Neural progenitor cell (in vitro differentiated cells): ENCODE measurements around the gene TRIO. TPM values are rescaled to one million over a fixed set of nuclear protein-coding genes. Genes with fewer than 3 reads are reported as not detected.

Experiments
- DNase-seq: peaks from one replicate; pipeline ENCODE4 v3.0.0-alpha.2; 2016; ENCODE audit warnings: low spot score
- H2AFZ ChIP-seq: fragments of 200-600 bp; sonication (generic); replicated peaks from 2 replicates; pipeline ENCODE4 v1.6.1; 2016; ENCODE audit warnings: antibody characterized with exemption
- H3F3A ChIP-seq: fragments of 200-600 bp; sonication (generic); 2 replicates; pipeline ENCODE4 v1.6.1; 2016; ENCODE audit warnings: antibody characterized with exemption, low read depth
- H3K27ac ChIP-seq: fragments of 200-600 bp; sonication (generic); 2 replicates; pipeline ENCODE4 v1.5.1; 2016; ENCODE audit warnings: mild to moderate bottlenecking
- H3K27me3 ChIP-seq: fragments of 200-600 bp; sonication (generic); 2 replicates; pipeline ENCODE4 v1.6.1; 2016; ENCODE audit warnings: mild to moderate bottlenecking, moderate library complexity
- H3K36me3 ChIP-seq: fragments of 200-600 bp; sonication (generic); 2 replicates; pipeline ENCODE4 v1.5.1; 2016
- H3K4me1 ChIP-seq: fragments of 200-600 bp; sonication (generic); 2 replicates; pipeline ENCODE4 v1.6.1; 2016; ENCODE audit warnings: mixed run types
- H3K4me2 ChIP-seq: fragments of 200-600 bp; sonication (generic); 2 replicates; pipeline ENCODE4 v1.6.1; 2016
- H3K4me3 ChIP-seq: fragments of 200-600 bp; sonication (generic); 2 replicates; pipeline ENCODE4 v1.5.1; 2016
- H3K79me2 ChIP-seq: fragments of 200-600 bp; sonication (generic); 2 replicates; pipeline ENCODE4 v1.6.1; 2016; ENCODE audit warnings: low read depth
- H3K9ac ChIP-seq: fragments of 200-600 bp; sonication (generic); 2 replicates; pipeline ENCODE4 v1.6.1; 2016
- H3K9me3 ChIP-seq: fragments of 200-600 bp; sonication (generic); 2 replicates; pipeline ENCODE4 v1.5.1; 2016; ENCODE audit warnings: low read depth
- H4K20me1 ChIP-seq: fragments of 200-600 bp; sonication (generic); 2 replicates; pipeline ENCODE4 v1.6.1; 2016; ENCODE audit warnings: low read depth
- H3K27ac Mint-ChIP-seq: 3 replicates; pipeline ENCODE4 v1.8.0; 2021; ENCODE audit warnings: mixed read lengths
- H3K27me3 Mint-ChIP-seq: 2 replicates; pipeline ENCODE4 v1.8.0; 2022; ENCODE audit warnings: low read depth, mild to moderate bottlenecking, inconsistent platforms, moderate library complexity, mixed read lengths; ENCODE audit not compliant: insufficient read depth
- H3K36me3 Mint-ChIP-seq: 3 replicates; pipeline ENCODE4 v1.8.0; 2021; ENCODE audit warnings: mixed read lengths
- H3K4me1 Mint-ChIP-seq: 3 replicates; pipeline ENCODE4 v1.8.0; 2021; ENCODE audit warnings: mixed read lengths
- H3K4me3 Mint-ChIP-seq: 3 replicates; pipeline ENCODE4 v1.8.0; 2021; ENCODE audit warnings: mild to moderate bottlenecking, moderate library complexity, mixed read lengths
- H3K9me3 Mint-ChIP-seq: 3 replicates; pipeline ENCODE4 v1.8.0; 2020; ENCODE audit warnings: mixed read lengths
- EZH2 ChIP-seq: fragments of 200-600 bp; sonication (generic); IDR thresholded peaks from 2 replicates; pipeline ENCODE4 v1.6.1; 2017; ENCODE audit warnings: antibody characterized with exemption, mild to moderate bottlenecking, moderate library complexity
- EZH2phosphoT487 ChIP-seq: fragments of 200-600 bp; sonication (generic); IDR thresholded peaks from 2 replicates; pipeline ENCODE4 v1.6.1; 2017; ENCODE audit warnings: antibody characterized with exemption
- total RNA-seq: library from RNA; depleted of rRNA; stranded (reverse); fragments of >200 nt; gene quantifications from 2 replicates; pipeline ENCODE4 v1.2.3, GENCODE V29; 2015; ENCODE audit warnings: low replicate concordance
- TF ChIP-seq, protein P1 (sequence below): fragments of 200-600 bp; sonication (generic); IDR thresholded peaks from 2 replicates; pipeline ENCODE4 v1.5.1; 2017; ENCODE audit warnings: antibody characterized with exemption, mild to moderate bottlenecking

TRIO gene
- total RNA-seq, 1 donor from 2014 or later = 84.7 TPM

GRCh38 chr5:14465116-14465515 is 322.0 kb downstream of the TRIO start:
- Histone ChIP-seq H2AFZ (no peak overlapping the region), H3K9ac (no peak overlapping the region), H3K9me3 (no peaks in the 10 kb centered on the region), H4K20me1 (no peaks in the 10 kb centered on the region), H3K4me2 (no peak overlapping the region), H3K27me3 (no peaks in the 10 kb centered on the region), H3K79me2 (no peaks in the 10 kb centered on the region), H3K36me3 (peaks cover 4% of the 10 kb centered on the region), H3F3A (no peaks in the 10 kb centered on the region), H3K4me3 (no peak overlapping the region), H3K4me1 (peaks cover 11% of the 10 kb centered on the region), H3K27ac (peak overlapping the region; percentile 66)
- no peaks in the 10 kb centered on the region for H3K27me3 Mint-ChIP-seq
- H3K9me3 Mint-ChIP-seq = no peaks in the 10 kb centered on the region
- no peak for DNase-seq
- peaks cover 15% of the 10 kb centered on the region for H3K36me3 Mint-ChIP-seq
- no peak overlapping the region for H3K27ac Mint-ChIP-seq
- TF ChIP-seq, protein P1, sequence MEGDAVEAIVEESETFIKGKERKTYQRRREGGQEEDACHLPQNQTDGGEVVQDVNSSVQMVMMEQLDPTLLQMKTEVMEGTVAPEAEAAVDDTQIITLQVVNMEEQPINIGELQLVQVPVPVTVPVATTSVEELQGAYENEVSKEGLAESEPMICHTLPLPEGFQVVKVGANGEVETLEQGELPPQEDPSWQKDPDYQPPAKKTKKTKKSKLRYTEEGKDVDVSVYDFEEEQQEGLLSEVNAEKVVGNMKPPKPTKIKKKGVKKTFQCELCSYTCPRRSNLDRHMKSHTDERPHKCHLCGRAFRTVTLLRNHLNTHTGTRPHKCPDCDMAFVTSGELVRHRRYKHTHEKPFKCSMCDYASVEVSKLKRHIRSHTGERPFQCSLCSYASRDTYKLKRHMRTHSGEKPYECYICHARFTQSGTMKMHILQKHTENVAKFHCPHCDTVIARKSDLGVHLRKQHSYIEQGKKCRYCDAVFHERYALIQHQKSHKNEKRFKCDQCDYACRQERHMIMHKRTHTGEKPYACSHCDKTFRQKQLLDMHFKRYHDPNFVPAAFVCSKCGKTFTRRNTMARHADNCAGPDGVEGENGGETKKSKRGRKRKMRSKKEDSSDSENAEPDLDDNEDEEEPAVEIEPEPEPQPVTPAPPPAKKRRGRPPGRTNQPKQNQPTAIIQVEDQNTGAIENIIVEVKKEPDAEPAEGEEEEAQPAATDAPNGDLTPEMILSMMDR = no peak
- TF ChIP-seq EZH2 (no peak), EZH2phosphoT487 (no peak)
- H3K4me1 Mint-ChIP-seq = peaks cover 19% of the 10 kb centered on the region
- no peak overlapping the region for H3K4me3 Mint-ChIP-seq

DNA sequence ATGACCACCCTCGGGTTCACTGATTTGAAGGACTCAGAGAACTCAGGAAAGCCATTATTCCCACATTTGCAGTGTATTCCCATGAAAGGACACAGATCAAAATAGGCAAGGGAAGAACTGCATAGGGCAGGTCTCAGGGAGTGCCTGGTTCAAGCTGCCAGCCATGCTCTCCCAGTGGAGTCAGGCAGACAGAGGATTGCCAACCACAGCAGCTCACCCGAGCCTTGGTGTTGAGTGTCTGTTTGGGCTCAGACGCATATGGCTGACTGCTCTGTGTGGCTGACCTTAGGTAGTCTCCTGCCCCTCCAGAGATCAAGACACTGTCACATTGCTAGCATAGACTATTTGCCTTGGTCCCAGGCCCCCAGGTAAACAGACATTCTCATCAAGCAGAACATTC is 322.6 kb downstream of the TRIO start:
- Histone ChIP-seq H3K4me1 (peaks cover 11% of the 10 kb centered on the region), H3K9me3 (no peaks in the 10 kb centered on the region), H3F3A (no peaks in the 10 kb centered on the region), H3K9ac (no peak overlapping the region), H3K79me2 (no peaks in the 10 kb centered on the region), H3K4me2 (no peak overlapping the region), H3K36me3 (peaks cover 4% of the 10 kb centered on the region), H4K20me1 (no peaks in the 10 kb centered on the region), H3K27me3 (no peaks in the 10 kb centered on the region), H3K27ac (no peak overlapping the region), H2AFZ (no peak overlapping the region), H3K4me3 (no peak overlapping the region)
- no peak overlapping the region for H3K27ac Mint-ChIP-seq
- no peak for DNase-seq
- no peak overlapping the region for H3K4me3 Mint-ChIP-seq
- peaks cover 17% of the 10 kb centered on the region for H3K36me3 Mint-ChIP-seq
- H3K4me1 Mint-ChIP-seq = peaks cover 25% of the 10 kb centered on the region
- H3K27me3 Mint-ChIP-seq = no peaks in the 10 kb centered on the region
- TF ChIP-seq, protein P1 = no peak
- TF ChIP-seq EZH2 (no peak), EZH2phosphoT487 (no peak)
- H3K9me3 Mint-ChIP-seq = no peaks in the 10 kb centered on the region

DNA sequence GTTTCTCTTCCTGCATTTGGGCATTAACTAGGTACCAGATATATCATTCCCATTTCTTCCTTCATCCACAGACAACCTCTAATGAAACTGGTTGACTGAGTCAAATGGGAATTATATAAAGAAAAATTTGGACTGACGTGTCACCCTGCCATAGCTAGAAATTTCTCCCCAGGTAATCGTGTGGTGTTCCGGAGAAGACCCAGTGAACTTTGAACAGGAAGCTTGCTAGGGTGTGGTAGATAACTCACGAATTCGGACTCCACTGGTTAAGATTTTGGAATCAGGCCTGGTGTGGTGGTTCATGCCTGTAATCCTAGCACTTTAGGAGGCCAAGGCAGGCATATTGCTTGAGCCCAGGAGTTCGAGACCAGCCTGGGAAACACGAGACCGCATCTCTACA is 324.1 kb downstream of the TRIO start:
- no peak overlapping the region for H3K9ac ChIP-seq
- Mint-ChIP-seq H3K4me3 (no peak overlapping the region), H3K36me3 (peaks cover 23% of the 10 kb centered on the region), H3K4me1 (peaks cover 26% of the 10 kb centered on the region), H3K27me3 (no peaks in the 10 kb centered on the region), H3K9me3 (no peaks in the 10 kb centered on the region), H3K27ac (no peak overlapping the region)
- H3K9me3 ChIP-seq = no peaks in the 10 kb centered on the region
- TF ChIP-seq, protein P1 = no peak
- TF ChIP-seq EZH2 = no peak
- TF ChIP-seq EZH2phosphoT487 = no peak
- H4K20me1 ChIP-seq = no peaks in the 10 kb centered on the region
- H3K36me3 ChIP-seq = peaks cover 4% of the 10 kb centered on the region
- DNase-seq = no peak
- no peak overlapping the region for H3K4me3 ChIP-seq
- H3K4me1 ChIP-seq = peaks cover 11% of the 10 kb centered on the region
- no peaks in the 10 kb centered on the region for H3F3A ChIP-seq
- H3K79me2 ChIP-seq = no peaks in the 10 kb centered on the region
- H2AFZ ChIP-seq = no peak overlapping the region
- H3K27ac ChIP-seq = no peak overlapping the region
- no peak overlapping the region for H3K4me2 ChIP-seq
- H3K27me3 ChIP-seq = no peaks in the 10 kb centered on the region
